SIG-M5 (cell line): ENCODE measurements around the gene GSAP.

Experiments
- DNase-seq: peaks from one replicate; lab custom pipeline; 2025; lab: John Stamatoyannopoulos, UW

GSAP gene

DNA sequence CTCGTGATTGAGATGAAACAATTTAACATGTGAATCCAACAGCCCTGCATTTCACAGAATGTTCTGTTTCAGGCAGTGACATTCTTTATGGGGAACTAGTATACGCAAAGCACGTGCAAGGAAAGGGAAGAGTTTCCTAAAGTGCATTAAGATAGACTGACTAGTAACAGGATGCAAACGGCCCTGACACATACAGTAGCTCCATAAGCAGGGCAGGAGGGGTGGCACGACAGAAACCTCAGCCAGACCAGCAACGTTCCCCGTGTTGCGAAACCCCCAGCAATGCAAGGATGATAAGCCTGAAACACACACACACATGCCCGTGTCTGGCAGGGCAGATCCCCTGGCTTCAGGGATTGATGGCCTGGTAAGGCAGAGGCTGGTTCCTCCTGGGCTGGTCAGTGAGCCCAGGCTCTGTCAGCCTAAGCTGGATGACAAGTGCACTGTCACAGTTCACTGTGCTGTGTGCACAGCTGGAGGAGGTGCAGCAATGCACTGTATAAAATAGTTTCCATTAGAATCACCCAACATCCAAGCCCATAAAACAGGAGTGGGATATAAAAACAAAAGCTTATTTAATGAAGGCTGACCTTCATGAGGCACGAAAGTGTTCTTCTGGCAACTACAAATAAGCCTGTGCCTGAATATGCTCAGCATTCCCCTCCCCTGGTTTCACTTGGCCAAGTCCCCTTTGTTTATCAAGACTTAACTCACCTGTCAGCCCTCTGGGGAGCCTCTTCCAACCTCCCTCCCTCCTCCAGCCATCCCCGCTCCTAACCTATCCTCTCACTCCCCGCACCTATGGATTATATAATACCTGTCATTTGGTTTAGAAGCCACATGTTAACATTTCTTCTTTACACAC, 88.8 kb downstream of the GSAP start:
- DNase-seq, result peak; percentile 17

DNA sequence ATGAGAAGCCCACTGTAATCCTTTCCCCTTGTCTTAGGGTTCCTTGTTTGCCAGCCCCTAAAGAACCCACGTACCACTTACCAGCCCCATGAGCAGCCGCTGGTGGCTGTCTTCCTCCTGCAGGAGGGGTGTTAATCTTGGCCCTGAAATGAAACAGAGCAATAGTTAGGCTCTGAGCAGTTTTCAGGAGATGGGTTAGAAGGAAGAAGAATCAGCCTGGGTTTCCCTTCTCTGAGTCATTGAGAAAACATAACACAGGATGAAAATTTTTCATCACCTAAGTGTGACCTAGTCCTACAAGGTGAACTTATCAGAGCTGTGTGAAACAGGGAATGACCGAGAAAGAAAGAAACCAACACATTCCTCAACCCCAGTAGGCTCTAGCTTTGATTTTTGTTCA, 90.0 kb downstream of the GSAP start:
- no peak for DNase-seq

DNA sequence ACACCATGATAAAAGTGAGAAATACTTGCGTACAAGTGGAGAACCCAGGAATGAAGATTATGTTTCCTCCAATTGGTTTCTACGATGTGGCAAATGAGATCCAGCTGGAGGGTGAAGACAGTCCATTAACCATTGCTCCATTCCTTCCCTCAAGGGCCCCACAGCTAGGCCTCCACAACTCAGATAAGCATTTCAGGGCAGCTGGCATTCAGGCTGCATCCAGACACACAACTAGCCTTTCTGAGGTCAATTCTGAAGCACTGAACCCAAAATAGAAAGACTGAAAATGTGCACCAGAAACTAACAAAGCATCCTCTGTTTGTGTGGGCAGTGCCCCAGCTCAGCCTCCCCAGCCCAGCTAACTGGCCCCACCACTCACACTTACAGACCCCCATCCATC, 94.8 kb downstream of the GSAP start:
- DNase-seq, result no peak

DNA sequence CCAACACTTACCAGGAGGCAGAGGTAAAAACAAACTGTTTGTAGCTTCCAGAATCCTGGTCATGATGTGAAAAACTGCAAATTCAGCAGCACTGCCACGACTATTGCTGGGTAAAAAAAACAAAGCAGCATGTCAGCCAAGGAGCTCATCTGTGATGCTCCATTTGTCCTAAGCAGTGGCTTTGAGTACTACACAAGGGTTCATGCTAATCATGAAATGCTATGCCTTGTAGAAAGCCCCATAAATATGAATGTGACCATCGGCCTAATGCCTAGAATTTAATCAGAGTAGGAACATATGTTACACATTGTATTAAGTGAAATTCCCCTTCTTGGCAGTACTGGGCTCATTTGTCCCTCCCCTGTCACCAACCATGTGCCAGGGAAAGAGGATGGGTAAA, 95.4 kb downstream of the GSAP start:
- DNase-seq, result no peak

DNA sequence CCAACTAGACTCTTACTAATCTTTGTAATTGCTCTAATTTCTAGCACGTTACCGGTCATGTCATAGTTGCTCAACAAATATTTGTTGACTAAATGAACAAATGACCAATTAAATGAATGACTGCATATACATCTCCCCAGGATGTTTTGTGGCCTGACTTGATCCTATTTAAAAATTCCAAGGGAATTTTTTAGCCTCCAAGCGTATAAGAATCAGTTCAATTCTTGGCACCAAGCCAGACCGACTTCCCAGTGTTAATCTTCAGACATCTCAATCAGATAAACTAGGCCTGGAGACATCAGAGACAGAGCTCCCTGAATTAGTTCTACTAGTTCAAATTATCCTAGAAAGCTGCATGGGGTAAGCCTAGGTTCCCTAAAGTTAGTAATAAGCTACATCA, 96.0 kb downstream of the GSAP start:
- no peak for DNase-seq

DNA sequence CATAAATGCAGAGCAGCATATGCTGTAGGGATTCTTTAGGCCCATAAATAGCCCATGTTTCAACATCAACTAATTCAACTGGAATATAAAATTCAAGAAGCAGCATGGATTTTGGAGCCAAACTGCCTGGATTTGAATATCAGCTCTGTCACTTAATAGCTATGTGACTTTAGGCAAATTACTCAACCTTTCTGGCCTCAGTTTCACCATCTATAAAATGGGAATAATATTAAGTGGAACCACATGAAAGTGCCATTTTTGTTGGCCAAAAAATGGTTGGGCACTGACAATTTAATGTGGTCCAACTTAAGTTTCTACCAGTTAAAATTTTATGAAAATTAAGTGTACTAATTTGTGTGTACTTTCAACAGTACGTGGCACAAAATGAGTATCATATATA, 98.1 kb downstream of the GSAP start:
- DNase-seq, result no peak

DNA sequence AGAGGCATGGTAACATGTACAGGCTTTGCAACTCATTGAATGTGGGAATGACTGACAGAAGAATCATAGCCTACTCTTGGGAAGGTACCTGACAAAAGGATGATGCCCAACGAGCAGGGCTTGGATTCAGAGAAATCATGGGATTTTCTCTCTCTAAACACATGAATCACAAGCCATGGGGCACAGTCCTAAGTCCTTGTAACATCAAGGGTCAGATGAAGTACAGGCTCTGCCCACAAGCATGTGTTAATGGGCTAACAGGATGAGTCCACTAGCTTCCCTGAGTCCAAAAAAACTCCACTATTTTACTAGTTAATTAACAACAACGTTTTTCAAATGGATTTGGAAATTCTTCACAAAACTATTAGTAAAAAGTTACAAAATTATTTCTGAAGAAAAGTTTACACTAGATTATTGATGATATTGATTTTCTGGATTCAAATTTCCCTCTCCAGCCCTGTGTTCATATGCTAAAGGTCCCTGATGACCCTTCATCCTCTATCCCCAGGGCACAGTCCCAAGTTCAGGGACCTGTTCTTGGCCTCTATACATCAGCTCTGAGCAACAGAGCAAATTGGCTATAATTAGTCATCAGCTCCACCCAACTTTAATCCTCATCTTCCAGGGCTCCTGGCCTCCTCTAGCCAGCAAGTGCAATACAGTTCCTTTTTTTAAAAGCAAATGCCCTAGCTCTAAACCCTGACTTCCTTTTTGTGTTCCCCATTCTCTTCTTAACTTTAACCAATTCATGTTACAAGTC, 99.8 kb downstream of the GSAP start:
- peak; percentile 31 for DNase-seq

DNA sequence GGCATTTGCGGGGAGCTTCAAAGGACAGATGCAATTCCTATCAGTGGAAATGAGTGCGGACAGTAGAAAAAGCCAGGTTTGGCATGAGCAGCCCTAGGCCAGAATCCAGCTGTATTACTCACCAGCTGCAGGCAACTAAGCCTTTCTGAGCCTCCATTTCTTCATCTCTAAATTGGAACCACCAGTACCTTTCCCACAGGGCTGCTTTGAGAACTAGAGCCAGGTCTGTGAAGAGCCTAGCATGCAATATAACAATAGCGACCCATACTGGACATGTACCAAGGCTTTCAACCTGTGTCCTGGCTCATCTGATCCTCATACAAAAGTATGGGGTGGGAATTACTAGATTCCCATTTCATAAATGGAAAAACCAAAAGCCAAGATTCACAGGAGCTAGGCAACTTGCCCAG, 101.0 kb downstream of the GSAP start:
- no peak for DNase-seq

DNA sequence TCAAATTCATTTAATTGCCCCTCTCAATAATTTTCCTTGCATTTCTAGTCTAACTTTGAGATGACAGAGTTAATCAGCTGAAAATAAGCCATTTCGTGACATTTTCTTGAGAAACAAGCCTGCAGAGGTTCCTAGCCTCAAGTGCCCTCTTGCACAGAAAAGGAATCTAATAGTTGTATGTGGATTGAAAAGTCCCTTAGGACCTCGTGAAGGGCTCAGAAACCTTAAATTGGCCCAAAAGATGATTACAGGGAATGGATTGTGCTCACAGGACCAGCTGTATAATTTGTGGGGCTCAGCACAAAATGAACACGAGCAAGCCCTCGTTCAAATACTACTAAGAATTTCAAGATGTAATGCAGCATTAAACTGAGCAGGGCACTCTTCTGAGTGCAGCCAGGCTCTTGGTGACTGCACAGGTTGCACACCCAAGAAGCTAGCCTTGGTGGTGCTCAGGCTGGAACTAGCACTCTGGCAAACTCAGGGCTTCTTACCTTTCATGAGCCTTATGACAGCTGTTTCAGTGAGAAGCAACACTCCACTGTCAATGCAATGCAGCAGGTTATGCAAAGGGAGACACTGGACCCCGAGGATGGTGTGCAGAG, 102.2 kb downstream of the GSAP start:
- DNase-seq, result no peak

DNA sequence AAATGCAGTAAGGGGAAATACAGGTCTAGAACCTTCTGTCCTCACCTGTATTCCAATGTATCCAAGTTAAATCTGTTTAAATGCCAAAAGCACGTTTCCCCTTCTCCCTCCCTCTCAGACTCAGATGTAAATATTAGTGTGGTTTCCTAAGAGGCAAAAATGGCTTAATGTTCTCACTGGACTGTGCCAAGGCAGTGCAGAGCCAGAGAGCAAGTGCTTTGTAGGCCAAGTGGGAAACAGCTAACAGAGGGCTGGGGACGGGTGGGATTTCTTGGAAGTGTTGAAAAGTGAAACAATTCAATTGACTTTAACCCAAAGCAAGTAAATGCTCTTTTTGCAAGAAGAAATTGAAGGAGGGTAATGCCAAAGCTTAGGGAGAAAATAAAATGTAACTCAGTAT, 103.1 kb downstream of the GSAP start:
- DNase-seq, result no peak

DNA sequence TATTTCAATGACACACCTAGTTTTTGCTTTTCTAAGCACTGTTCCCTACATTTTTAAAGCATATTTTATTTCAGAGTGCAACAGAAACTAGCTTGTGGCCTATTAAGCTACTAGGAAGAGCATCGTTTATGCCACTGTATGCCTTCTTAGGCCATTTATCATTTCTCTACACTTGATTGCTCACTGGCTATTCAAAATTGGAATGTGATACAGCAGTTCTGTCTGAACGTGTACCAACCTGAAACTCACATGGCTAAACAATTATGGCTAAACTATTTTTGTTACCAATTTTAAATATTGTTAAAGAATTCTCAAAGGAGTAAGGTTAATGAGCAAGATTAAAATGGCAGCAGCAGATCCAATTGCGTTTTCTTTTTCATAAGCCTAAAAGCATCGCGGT, 105.2 kb downstream of the GSAP start:
- DNase-seq, result no peak

DNA sequence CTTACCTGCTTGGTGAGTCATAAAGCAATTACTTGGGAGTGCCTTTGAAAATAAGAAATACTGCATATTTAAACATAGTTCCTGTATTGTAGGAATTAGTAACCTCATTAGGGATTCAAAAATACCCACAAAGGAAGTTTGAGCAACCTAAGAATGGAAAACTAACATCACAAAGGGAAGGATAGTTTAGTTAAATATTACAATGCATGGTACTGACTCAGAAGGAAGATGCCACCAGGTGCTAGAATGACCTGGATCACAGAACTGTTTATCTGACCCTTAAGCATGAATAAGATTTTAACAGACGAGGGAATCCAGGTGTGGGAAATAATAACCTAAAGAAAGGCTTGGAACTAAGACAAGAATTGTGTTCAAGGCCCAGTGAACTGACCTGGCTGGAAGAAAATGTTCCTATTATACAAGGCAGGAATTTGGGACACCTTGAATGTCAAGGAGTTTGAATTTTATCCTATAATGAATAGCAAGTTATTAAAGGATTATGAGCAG, 106.4 kb downstream of the GSAP start:
- no peak for DNase-seq

DNA sequence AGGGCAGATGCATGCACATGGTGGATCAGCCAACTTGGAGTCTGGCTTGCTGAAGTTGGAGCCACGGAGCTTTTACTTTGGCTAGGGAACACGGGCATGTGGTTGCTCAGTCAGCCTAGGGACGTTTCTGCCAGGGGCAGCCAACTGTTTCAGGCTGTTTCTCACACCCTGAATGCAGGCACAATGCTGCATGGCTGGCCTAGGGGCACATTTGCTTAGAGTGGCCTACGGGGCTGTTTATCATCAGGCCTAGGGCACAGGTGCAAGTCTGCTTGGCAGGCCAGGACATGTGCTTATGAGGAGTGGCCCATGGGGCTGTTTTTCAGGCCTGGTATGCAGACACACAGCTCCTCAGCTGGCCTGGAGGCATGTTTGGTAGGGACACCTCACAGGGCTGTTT, 107.4 kb downstream of the GSAP start:
- no peak for DNase-seq

DNA sequence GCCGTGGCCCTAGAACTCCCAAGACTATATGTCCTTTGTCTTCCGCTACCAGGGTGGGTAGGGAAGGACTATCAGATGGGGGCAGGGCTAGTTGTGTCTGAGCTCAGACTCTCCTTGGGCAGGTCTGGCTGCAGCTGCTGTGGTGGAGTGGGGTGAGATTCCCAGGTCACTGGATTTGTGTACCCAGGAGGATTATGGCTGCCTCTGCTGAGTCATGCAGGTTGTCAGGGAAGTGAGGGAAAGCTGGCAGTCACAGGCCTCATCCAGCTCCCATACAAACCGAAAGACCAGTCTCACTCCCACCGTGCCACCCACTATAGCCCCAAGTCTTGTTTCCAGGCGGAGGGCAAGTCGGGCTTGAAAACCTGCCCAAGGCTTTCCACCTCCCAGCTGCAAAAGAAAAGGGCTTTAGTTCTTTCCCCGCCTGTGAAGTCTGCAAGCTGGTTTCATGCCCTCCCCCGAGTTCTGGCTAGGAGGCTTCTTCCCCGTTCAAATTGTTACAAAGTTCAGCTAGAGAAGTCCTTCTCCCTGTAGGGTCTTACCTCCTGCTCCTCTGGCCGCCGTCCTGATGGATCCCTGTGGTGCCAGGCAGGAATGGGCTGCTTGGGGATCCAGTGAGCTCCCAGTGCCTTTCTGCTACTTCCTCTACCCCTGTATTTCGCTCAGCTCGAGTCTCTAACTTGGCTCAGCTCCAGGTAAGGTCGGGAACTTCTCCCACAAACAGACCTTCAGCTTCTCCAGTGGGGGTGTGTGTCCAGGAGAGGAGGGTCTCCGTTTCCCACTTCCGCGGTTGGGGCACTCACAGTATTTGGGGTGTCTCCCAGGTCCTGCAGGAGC, 109.7 kb downstream of the GSAP start:
- DNase-seq, result no peak

DNA sequence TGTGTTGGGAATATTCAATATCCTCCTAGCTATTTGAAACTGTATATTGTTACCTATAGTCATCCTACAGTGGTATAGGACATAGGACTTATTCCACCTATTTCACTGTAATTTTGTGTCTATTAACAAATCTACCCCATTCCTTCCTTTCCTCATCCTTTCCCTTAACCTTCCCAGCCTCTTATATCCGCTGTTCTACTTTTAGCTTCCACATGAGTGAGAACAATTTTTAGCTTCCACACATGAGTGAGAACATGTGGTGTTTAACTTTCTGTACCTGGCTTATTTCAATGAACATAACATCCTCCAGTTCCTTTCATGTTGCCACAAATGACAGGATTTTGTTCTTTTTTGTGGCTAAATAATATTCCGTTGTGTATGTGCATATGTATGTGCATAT, 120.6 kb downstream of the GSAP start:
- DNase-seq, result no peak

DNA sequence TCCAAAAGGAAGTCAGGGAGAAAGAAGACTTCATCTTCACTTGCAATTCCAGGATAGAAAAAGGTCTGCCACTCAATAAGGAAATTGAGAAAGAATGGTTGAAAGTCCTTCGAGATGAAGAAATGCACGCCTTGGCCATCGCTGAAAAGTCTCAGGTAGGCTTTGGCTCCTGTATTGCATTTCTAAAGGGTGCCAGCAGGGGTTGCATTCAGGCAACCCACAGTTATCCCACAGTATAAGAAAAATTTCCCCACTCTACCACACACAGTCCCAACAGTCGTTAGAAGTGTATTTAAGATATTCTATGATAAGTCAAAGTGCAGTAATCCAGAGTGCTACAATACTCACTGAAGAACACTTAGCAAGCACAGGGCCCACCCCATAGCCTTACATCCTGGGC, 123.1 kb downstream of the GSAP start:
- no peak for DNase-seq

DNA sequence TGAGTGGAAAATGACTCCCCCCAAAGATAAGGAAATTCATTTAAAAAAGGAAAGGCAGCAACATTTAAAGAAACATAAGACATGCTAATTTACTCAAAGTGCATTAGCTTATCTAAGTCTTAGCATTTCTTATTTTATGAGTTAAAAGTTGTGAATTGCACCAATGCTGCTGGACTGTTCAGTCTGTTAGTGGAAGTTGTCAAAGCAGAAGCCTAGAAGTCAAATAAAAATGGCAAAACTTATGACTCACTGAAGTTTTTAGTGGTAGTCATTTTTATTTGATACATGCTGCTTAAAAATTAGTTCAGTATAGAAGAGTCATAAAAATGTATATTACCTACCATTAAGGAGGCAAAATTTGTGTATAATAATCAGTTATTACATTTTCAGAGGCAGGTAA, 125.7 kb downstream of the GSAP start:
- DNase-seq, result no peak

DNA sequence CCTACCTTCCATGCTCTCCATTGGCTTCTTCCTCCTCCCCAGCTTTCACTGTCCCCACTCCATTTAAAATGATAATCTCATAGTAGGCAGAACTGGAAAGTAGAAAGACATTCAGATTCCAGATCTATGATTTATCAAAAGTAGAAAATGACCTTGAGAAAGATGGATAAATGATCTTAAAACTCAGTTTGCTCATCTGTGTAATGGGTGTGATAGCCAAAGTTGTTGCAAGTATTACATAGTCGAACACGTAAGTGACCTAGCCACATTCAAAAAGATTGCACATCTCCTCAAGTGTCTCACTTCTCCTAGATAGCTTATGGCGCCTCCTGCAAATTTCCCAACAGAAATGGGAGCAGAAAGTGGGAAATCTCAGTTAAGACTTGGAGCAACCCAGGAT, 126.8 kb downstream of the GSAP start:
- no peak for DNase-seq

DNA sequence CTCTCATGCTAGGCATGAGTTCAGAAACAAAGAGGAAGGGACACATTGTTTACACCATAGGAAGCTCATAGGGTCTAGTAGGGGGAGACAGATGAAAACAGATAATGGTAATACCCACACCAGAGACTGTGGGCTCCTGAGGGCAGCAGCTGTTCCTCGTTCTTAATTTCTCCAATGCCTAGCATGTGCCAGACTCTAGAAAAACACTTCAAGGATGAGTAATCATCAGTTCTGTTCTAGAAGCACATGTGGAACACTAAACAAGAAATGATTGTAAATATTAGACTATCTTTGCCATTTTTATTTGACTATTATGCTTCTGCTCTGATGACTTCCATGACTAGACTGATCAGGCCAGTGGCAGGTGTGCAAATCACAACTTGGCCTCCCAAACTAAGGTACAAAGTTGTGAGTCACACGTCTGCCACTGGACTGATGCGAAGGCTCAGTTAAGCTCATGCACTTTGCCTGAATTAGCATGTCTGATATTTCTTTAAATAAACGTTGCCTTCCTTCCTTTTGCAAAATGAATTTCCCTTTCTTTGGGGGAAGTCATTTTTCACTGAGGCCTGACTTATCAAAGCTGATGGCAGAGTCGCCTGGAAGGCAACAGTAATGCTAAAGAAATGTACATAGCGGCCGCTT, 127.4 kb downstream of the GSAP start:
- no peak for DNase-seq

DNA sequence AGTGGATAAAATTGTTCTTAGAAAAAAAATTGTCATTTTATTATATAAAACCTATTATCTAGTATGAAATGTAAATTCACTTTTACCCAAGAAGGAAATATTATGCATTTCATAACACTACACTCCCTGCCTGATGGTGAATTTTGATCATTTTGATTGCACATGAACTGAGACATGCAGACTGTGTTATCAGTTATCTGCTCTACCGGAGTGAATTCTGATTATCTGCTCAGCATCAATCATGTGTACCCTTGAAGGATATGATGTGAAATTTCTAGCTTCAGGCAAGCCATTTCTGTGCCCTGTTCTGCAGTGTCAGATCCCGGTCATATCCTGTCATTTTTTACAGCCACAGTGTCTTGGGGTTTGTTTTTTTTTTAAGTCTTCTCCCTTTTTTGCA, 131.5 kb downstream of the GSAP start:
- DNase-seq, result no peak

DNA sequence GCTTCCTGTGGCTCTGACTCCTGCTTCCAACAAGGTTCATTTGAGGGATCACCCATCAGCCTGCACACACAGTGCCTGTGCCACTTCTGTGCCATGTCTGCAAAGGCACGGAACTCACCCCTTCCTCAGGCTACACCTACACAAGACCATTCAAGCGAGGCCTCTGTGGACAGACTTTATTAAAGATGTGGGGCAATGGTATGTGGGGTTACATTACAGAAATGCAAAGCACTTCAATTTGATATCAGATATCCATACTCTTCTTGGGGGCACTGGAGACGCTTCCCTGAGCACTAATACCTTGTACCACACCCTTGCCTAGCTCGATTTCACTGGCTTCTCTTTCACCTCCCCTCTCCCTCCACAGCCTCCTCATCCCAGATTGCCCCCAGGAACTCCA, 132.1 kb downstream of the GSAP start:
- DNase-seq, result no peak

DNA sequence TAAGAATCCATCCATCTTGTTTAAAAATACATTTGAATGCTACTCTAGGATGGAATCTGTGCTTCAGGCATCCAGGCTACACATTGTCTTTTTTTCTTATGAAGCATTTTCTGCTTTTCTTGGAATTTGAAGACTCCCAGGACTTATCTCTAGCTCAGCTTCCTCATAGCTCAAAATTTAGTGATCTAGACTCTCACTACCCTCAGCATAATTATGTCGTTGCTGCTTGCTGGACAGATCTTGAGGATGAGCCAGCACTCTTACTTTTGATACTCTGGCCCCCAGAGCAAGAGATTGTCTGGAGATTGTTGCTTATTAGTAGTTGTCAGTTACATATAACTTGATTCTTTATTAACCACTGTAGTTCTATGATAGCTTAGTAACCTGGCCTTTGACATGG, 133.3 kb downstream of the GSAP start:
- DNase-seq, result no peak
